Pancreas (tissue), 10 donors: ENCODE data around the gene TUBB6. TPM values are rescaled to one million over a fixed set of nuclear protein-coding genes. Genes with fewer than 3 reads are reported as not detected.

Experiments used
- ATAC-seq, 4 donors: fragments of 200-7000 bp; cut with Tn5 transposase; one replicate each; pipeline versions ENCODE4 v1.8.0 to v1.9.1; 2020; ENCODE audit warnings: mild to moderate bottlenecking in 4 of 4, moderate library complexity in 4 of 4
- DNase-seq, 6 donors: peaks; one replicate each; pipeline ENCODE4 v3.0.0-alpha.2; 2020
- FAIRE-seq: peaks from 2 replicates; lab custom pipeline; 2012; peaks lifted over from hg19 to GRCh38; lab: Jason Lieb, UNC
- H3K27ac ChIP-seq, 4 donors: fragments of 200-600 bp; sonication (generic); 1 replicate in 3 of 4; 2 replicates in 1 of 4; pipeline versions ENCODE4 v1.5.0 to v1.8.0; 2020
- H3K27me3 ChIP-seq, 4 donors: fragments of 200-600 bp; one replicate each; pipeline ENCODE4 v1.8.0; 2021
- H3K36me3 ChIP-seq, 3 donors: fragments of 200-600 bp; sonication (generic) in 1 of 3; one replicate each; pipeline versions ENCODE4 v1.5.0 to v1.8.0; 2020 to 2021
- H3K4me1 ChIP-seq, 3 donors: fragments of 200-600 bp; one replicate each; pipeline ENCODE4 v1.8.0; 2021
- H3K4me3 ChIP-seq, 4 donors: fragments of 200-600 bp; sonication (generic) in 2 of 4; one replicate each; pipeline versions ENCODE4 v1.5.0 to v1.8.0; 2020 to 2021
- H3K9me3 ChIP-seq, 4 donors: fragments of 200-600 bp; one replicate each; pipeline ENCODE4 v1.8.0; 2021
- WGBS, 2 donors: extraction: QIAGEN DNeasy Blood & Tissue Kit; methylation state at CpG; one replicate each; pipeline ENCODE4 v1.1.7; 2013; 5-methylcytosine and 5-hydroxymethylcytosine counted together
- intact Hi-C, 3 donors: fragments of 100-400 bp; cut with DNase I; formaldehyde crosslinking; loops; one replicate each; pipeline versions ENCODE4 v1.11.1 to v1.14.2; 2022
- polyA plus RNA-seq, 2 donors: library from polyadenylated mRNA; stranded (reverse); fragments of 200-250 nt; gene quantifications; one replicate each; pipeline ENCODE4 v1.2.3, GENCODE V29; 2013
- total RNA-seq, 6 donors: library from RNA; stranded (reverse); fragmentation: NEBNext Ultra II Directional in 4 of 6; extraction: Animal tissue kit (Norgen Biotek cat#: 25700) in 4 of 6; gene quantifications; one replicate each; pipeline versions ENCODE4 v1.2.1 to v1.2.4, GENCODE V29; 2021 to 2023
- TF ChIP-seq, protein P1 (sequence below), 4 donors: fragments of 200-600 bp; sonication (generic) in 3 of 4; IDR thresholded peaks; one replicate each; pipeline versions ENCODE4 v1.5.0 to v1.8.0; 2021; ENCODE audit warnings: antibody characterized with exemption in 4 of 4
- donor health status: healthy with polysubstance abuse.
- donor health status: DM: no; HTN: no; CAD: no; lungs with moderate emphysema.
- donor health status: DM: no; HTN: no; CAD: no.
- donor health status: control.
- donor health status: control.
- donor health status: Bipolar disorder and iron deficiency.
- donor health status: DM: yes; HTN: yes; CAD: no.
- donor health status: DM: no; HTN: no; CAD: no.
- donor health status: DM: no; HTN: no; CAD: no.
- donor health status: DM: yes; HTN: yes; CAD: no.

TUBB6 gene
- total and polyA plus RNA-seq, 8 donors, result 18.0 to 35.0 (median 26.2) TPM

DNA sequence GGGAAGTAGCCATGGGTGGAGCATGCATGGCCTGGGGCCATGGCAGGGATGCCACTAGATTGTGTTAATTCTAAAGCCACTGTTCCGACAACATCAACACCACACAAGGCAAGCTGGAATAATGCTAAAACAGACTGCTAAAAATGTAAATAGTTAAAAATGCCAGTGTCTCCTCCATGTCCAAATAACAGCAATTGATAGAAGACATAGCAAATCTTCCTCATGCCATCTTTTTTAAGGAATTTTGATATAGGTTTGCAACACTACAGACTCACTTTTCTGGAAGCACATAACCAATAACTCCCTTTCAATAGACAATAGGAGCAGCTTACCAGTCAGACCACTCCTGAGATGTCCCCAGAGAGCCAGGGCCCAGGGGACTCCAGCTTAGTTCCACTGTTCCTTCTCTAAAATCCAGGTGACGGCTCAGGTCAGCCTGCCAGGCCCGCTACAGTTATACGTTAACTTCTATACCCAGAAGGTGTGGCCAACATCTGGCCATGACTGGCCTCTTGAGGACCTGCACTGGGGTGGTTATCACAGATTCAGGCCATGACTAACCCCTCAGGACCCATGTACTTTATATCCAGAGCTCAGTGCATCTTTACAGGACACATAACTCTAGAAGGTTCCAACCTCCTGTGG is 20.3 kb downstream of the TUBB6 start:
- no peaks in the 10 kb centered on the region for H3K9me3 ChIP-seq
- H3K4me1 ChIP-seq, result no peaks in the 10 kb centered on the region
- H3K27me3 ChIP-seq, result no peaks in the 10 kb centered on the region
- DNase-seq, result peak in 1 of 6 donors; percentile 30
- H3K27ac ChIP-seq, result no peak overlapping the region
- no peak overlapping the region for H3K4me3 ChIP-seq
- FAIRE-seq, result no peak
- 88 to 92% methylated on average over 4 of the region's 4 CpGs for WGBS, 2 donors
- TF ChIP-seq, protein P1, sequence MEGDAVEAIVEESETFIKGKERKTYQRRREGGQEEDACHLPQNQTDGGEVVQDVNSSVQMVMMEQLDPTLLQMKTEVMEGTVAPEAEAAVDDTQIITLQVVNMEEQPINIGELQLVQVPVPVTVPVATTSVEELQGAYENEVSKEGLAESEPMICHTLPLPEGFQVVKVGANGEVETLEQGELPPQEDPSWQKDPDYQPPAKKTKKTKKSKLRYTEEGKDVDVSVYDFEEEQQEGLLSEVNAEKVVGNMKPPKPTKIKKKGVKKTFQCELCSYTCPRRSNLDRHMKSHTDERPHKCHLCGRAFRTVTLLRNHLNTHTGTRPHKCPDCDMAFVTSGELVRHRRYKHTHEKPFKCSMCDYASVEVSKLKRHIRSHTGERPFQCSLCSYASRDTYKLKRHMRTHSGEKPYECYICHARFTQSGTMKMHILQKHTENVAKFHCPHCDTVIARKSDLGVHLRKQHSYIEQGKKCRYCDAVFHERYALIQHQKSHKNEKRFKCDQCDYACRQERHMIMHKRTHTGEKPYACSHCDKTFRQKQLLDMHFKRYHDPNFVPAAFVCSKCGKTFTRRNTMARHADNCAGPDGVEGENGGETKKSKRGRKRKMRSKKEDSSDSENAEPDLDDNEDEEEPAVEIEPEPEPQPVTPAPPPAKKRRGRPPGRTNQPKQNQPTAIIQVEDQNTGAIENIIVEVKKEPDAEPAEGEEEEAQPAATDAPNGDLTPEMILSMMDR (IDR thresholded peaks at IDR 0.05), result peak in 1 of 4 donors; percentile 1
- H3K36me3 ChIP-seq, result peaks cover 6 to 17% (median 15%) of the 10 kb centered on the region in 3 donors
- ATAC-seq, result peak in 2 of 4 donors; percentile 12
- intact Hi-C loops, result no loop called here

DNA sequence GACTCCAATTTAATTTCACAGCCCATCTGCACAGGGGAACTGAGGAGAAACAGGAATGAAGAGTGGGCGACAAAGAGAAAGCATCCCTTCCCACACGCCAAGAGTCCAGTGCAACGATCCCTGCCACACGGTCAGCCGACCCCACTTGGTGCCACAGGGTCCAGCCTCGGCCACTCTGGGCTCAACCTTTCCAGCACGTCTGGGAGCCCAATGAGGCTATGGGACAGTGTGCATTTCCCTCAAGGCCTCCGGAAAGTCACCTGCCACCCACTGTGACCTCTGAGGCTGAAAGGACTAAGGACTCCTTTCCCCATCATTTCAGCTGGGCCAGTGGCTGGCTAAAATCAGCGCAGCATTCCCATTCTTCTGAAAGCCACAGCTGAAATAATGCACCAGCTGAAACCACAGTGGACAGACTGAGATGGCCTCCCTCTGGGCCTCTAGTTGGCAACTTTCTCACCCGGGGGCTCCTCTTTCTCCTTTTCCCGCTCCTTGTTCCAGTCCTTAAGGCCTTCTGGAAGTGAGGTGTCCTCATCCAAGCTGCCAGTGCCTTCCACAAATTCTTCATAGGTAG is 21.2 kb downstream of the TUBB6 start:
- FAIRE-seq, result no peak
- H3K27ac ChIP-seq, result no peak overlapping the region
- H3K4me1 ChIP-seq, result no peaks in the 10 kb centered on the region
- no peak for ATAC-seq
- H3K4me3 ChIP-seq, result no peak overlapping the region
- TF ChIP-seq, protein P1 (IDR thresholded peaks at IDR 0.05), result no peak
- peaks cover 6 to 21% (median 17%) of the 10 kb centered on the region in 3 donors for H3K36me3 ChIP-seq
- peak in 1 of 6 donors; percentile 38 for DNase-seq
- intact Hi-C loops, result no loop called here
- no peaks in the 10 kb centered on the region for H3K27me3 ChIP-seq
- no peaks in the 10 kb centered on the region for H3K9me3 ChIP-seq
- 94 to 96% methylated on average over 11 of the region's 11 CpGs for WGBS, 2 donors

DNA sequence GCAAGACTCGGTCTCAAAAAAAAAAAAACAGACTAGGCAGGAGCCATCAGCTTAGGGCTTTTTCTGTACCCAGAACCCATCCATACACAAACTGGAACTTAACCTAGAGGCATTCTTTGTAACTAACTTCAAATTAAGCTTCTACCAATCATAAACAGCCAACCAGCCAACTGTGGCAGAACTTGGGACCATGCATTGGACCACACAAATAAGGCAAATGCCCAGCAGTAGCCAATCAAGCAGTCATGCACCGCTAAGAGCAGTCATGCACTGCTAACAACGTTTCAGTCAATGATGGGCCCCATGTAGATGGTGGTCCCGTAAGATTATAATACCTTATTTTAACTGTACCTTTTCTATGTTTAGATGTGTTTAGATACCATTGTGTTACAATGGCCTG is 22.7 kb downstream of the TUBB6 start:
- no peaks in the 10 kb centered on the region for H3K9me3 ChIP-seq

DNA sequence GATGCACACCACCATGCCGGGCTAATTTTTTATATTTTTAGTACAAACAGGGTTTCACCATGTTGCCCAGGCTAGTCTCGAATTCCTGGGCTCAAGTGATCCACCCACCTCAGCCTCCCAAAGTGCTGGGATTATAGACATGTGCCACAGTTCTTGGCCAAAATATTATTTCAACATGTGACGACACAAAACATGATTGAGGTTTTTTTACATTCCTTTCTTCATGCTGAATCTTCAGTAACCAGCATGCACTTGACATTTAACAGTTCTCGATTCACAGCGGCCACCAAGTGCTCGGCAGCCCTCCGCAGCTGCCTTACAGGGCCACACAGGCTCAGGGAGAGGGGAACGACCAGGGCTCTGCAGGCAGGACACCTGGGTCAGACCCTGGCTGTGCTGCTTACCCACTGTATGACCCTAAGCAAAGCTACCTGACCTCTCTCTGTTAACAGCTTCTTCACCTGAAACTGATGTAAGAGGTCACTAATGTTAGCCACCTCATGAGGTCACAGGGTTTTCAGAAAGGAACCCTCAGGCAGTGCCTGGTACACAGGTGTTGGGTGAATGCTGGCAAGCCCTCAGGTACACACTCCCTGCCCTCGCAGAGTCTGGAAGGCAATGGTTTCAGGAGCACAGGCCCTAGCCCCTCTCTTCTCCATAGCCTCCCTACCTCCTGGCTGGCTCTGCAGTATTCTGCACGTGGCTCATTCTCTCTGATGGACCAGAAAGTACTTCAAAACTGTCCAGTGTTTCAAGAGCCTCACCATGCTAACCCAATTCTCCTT is 25.7 kb downstream of the TUBB6 start:
- ATAC-seq (peak in 1 of 4 donors; percentile 13), FAIRE-seq (no peak), DNase-seq (peak in 1 of 6 donors; percentile 45)
- intact Hi-C loops, result no loop called here
- no peak overlapping the region for H3K4me3 ChIP-seq
- peaks cover 0 to 12% (median 0%) of the 10 kb centered on the region in 3 donors for H3K36me3 ChIP-seq
- no peaks in the 10 kb centered on the region for H3K27me3 ChIP-seq
- TF ChIP-seq, protein P1 (IDR thresholded peaks at IDR 0.05), result no peak
- no peaks in the 10 kb centered on the region for H3K9me3 ChIP-seq
- 89 to 90% methylated on average over 10 of the region's 10 CpGs for WGBS, 2 donors
- no peaks in the 10 kb centered on the region for H3K4me1 ChIP-seq
- H3K27ac ChIP-seq, result no peak overlapping the region

More for the DNA sequence above, 22.7 kb downstream of the TUBB6 start:
- DNase-seq (no peak), ATAC-seq (no peak), FAIRE-seq (no peak)
- TF ChIP-seq, protein P1 (IDR thresholded peaks at IDR 0.05), result no peak
- H3K27ac ChIP-seq, result no peak overlapping the region
- H3K4me1 ChIP-seq, result no peaks in the 10 kb centered on the region
- H3K4me3 ChIP-seq, result no peak overlapping the region
- H3K36me3 ChIP-seq, result peaks cover under 1 to 12% (median 5%) of the 10 kb centered on the region in 3 donors
- WGBS, 2 donors, result 90 to 93% methylated on average over 4 of the region's 4 CpGs
- no peaks in the 10 kb centered on the region for H3K27me3 ChIP-seq
- intact Hi-C loops, result no loop called here
